Gastroesophageal sphincter (tissue), 3 donors: ENCODE results near the gene MRPS12.

Source experiments
- EP300 ChIP-seq: sonication (generic); formaldehyde crosslinking; IDR thresholded peaks from one replicate; pipeline ENCODE4 v1.6.1; 2017; ENCODE audit warnings: antibody characterized with exemption, mild to moderate bottlenecking
- POLR2A ChIP-seq, 2 donors: fragments of 450-650 bp; IDR thresholded peaks; one replicate each; pipeline ENCODE4 v1.6.1; 2017; ENCODE audit warnings: antibody characterized with exemption in 2 of 2, mild to moderate bottlenecking in 2 of 2, moderate library complexity in 1 of 2
- POLR2AphosphoS5 ChIP-seq: sonication (generic); formaldehyde crosslinking; IDR thresholded peaks from one replicate; pipeline ENCODE4 v1.6.1; 2017; ENCODE audit warnings: antibody characterized with exemption
- TF ChIP-seq, protein P1 (sequence below), 4 experiments: fragments of 200-600 bp in 2 of 4; fragments of 450-650 bp in 2 of 4; sonication (generic) in 1 of 4; IDR thresholded peaks; one replicate each; pipeline ENCODE4 v1.5.1; 2017 to 2019; ENCODE audit warnings: antibody characterized with exemption in 4 of 4, mild to moderate bottlenecking in 2 of 4, moderate library complexity in 2 of 4

DNA sequence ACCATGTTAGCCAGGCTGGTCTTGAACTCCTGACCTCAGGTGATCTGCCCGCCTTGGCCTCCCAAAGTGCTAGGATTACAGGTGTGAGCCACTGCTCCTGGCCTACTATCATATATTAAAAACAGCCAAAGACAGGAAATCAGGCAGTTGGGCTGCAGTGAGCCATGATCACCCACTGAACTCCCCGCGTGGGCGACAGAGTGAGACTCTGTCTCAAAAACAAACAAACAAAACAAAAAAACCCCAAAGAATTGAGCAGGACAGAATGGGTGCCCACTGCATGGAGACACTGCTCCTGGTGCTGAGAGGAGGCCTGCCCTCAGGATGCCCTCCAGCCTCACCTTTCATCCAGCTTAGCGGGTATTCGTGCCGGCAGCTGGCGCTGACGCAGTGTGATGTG lies 47.5 kb upstream of the MRPS12 start:
- TF ChIP-seq, protein P1, sequence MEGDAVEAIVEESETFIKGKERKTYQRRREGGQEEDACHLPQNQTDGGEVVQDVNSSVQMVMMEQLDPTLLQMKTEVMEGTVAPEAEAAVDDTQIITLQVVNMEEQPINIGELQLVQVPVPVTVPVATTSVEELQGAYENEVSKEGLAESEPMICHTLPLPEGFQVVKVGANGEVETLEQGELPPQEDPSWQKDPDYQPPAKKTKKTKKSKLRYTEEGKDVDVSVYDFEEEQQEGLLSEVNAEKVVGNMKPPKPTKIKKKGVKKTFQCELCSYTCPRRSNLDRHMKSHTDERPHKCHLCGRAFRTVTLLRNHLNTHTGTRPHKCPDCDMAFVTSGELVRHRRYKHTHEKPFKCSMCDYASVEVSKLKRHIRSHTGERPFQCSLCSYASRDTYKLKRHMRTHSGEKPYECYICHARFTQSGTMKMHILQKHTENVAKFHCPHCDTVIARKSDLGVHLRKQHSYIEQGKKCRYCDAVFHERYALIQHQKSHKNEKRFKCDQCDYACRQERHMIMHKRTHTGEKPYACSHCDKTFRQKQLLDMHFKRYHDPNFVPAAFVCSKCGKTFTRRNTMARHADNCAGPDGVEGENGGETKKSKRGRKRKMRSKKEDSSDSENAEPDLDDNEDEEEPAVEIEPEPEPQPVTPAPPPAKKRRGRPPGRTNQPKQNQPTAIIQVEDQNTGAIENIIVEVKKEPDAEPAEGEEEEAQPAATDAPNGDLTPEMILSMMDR (IDR thresholded peaks at IDR 0.05), result no peak
- TF ChIP-seq POLR2AphosphoS5, result no peak
- TF ChIP-seq POLR2A (IDR thresholded peaks at IDR 0.05), result no peak
- TF ChIP-seq EP300, result no peak
